CD4-positive, alpha-beta T cell treated with Interleukin-12 subunit alpha and Interleukin-12 subunit beta, for 1 hour (primary cell): ENCODE measurements around the gene RAB28.
A peak's percentile ranks its signal among the peaks of the same experiment; 100 is the strongest.

ENCODE experiments used
- DNase-seq: peaks from one replicate; pipeline ENCODE4 v3.0.0-alpha.2; 2020

The RAB28 gene

DNA sequence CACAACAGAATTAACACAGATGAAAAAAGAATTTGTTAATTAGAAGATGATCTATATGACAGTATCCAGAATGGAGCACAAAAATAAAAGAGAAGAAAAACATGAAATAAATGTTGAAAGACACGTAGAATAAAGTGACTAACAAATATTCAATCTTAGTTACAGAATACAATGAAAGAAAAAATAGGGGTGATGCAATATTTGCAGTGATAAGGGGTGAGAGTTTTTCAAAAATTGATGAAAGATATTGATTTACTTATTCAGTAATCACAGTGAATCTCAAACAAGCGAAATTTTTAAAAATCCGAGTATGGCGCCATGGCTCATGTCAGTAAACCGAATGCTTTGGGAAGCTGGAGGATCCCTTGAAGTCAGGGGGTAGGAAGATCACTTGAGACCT, 20.2 kb upstream of the RAB28 start:
- DNase-seq: no peak

DNA sequence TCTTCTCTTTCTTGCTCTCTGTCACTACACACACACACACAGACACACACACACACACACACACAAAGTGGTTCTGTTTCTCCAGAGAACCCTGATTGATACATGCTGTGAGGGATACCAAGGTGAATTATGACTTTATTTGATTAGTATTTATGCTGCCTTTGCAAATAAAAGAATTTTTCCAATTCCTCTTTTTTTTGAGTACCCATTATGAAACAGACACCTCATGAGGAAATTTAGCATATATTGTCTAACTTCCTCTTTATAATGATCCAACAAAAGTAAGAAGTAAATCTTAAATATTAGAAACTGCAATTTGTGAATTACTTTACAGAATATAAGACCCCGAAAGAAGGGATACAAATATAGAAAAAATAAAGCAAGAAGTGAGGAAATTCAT, 14.3 kb upstream of the RAB28 start:
- no peak for DNase-seq

- DNase-seq: no peak
Observed at GRCh38 chr4:13496605-13497004, 12.5 kb upstream of the RAB28 start.

DNA sequence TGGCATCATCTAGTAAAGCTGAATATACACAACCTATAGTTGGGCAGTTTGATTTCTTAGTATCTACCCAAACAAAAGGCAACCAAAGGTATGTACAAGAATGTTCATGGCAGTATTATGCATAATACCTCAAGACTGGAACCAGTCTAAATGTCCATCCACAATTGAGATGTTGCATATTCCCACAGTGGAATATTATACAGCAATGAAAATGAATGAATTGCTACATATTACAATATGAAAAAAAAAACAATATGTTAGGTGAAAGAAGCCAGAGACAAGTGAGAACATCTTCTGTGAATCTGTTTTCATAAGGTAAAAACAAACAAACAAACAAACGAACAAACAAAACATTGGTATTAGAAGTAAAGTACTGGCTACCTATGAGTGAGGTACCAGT, 11.6 kb upstream of the RAB28 start:
- DNase-seq: no peak

- no peak for DNase-seq
Observed at GRCh38 chr4:13493793-13494192, 9.7 kb upstream of the RAB28 start.

DNA sequence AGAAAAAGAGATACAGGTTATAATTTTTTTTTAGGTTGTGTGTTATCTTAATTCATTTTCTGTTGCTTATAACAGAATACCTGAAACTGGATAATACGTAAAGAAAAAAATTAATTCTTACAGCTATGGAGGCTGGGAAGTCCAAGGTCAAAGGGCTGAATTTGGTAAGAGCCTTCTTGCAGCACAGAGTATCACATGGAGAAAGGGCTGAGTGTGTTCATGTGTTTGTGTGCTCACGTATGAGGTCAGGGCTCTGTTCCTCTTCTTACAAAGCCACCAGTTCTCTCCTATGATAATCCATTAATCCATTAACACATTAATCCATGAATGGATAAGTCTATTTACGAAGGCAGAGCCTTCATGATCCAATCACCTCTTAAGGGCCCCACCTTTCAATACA, 8.6 kb upstream of the RAB28 start:
- DNase-seq: no peak

GRCh38 chr4:13484749-13485221, 645 bp upstream of the RAB28 start:
- peak; percentile 72 for DNase-seq

GRCh38 chr4:13483768-13484121, 395 bp downstream of the RAB28 start:
- DNase-seq: peak; percentile 24

DNA sequence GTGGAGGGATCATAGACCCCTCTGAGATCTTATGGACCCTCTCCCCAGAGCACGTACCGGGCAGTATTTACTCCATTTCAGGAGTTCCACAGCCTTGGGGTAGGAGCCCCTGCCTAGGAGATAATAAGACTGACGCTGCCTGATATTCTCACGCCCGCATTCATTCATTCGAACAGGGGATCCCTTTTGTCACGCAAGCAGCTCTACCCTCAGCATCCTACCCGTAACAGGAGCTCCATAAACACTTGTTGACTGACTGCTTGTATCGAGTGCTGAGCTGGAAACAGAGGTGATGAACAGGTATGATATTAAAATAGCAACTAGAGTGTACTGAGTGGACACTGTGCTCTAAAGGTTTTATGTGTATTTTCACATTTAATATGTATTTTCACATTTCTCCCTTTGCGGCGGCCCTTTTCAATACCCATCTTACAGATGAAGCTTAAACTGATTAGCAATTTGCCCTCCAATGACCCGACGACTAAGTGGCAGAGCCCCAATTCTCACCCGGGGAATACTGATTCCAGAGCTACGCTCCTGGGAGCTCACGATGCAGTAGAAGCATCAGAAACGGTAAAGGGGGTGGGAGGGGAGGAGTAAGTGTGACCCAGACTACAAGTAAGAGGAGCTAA, 888 bp downstream of the RAB28 start:
- DNase-seq: peak; percentile 1

GRCh38 chr4:13481569-13481968, 2.6 kb downstream of the RAB28 start:
- no peak for DNase-seq

DNA sequence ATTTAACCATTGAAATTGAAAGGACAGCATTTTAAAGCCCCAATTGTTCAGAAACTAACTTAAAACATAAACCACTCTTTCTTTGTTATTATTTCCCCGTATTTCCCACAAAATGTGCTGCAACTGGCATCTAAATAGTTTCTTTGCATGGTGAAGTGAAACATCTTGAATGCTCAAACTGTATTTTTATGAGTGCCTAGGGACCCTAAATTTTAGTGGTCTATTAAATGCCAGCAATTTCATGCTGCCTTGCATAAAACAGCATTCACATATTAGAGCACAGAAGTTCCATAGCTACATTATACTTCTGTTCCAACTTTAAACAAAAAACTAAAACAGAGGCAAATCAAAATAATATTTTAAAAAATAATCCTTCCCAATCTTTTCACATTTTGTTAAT, 5.4 kb downstream of the RAB28 start:
- no peak for DNase-seq

DNA sequence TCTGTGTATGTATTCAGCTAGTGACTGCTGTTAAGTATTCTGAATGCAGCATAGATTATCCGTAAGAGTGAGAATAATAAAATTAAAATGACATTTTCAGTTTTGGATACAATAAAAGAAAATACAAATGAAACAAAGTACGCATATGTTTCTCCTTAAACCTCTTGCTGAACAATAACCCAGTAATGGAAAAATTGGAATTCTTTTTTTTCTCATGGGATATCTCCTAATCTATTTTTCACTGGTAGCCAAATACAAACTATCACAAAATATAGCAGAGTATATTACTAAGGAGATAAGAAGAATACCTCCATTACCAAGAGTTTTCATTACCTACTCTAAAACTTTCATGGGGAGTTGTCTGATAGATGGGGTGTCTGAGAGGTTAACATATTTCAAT, 6.0 kb downstream of the RAB28 start:
- DNase-seq: no peak

- DNase-seq: peak; percentile 3
Observed at GRCh38 chr4:13476915-13477314, 7.2 kb downstream of the RAB28 start.

GRCh38 chr4:13476152-13476551, 8.0 kb downstream of the RAB28 start:
- DNase-seq: no peak

- no peak for DNase-seq
Observed at GRCh38 chr4:13471400-13471799, 12.7 kb downstream of the RAB28 start.

DNA sequence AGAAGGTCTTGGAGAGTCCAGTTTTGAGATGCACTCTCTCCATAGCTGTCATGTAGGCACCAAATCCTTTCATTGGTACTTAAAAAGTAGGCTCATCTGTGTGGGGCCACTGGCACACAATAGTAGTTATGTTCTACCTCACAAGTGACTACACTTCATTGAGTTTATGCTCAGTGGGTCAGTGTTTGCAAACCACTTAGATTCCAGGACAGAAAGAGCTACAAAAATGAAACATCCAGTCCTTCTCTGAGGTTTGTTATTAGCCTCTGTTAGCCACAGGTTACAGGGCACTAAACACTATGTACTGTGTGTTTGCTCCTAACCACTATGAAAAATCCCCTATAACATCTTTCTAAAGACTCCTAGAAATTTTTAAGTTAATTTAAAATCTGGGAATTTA, 13.8 kb downstream of the RAB28 start:
- DNase-seq: no peak

DNA sequence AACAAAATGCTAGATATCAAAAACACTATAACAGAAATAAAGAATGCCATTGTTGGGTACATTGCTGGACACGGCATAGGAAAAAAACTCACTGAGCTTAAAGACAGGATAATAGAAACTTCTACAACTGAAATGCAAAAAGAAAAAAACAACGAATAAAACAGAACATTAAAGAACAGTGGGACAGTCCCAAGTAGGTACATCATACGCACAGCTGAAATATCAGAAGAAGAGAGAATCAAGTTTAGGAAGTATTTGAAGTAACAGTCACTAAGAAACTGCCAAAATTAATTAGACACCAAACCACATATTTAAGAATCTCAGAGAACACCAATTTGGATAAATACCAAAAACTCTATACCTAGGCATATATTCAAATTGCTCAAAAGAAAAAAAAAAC, 19.2 kb downstream of the RAB28 start:
- no peak for DNase-seq

GRCh38 chr4:13464543-13464942, 19.6 kb downstream of the RAB28 start:
- DNase-seq: no peak

- no peak for DNase-seq
Observed at GRCh38 chr4:13461191-13461905, 22.8 kb downstream of the RAB28 start.

DNA sequence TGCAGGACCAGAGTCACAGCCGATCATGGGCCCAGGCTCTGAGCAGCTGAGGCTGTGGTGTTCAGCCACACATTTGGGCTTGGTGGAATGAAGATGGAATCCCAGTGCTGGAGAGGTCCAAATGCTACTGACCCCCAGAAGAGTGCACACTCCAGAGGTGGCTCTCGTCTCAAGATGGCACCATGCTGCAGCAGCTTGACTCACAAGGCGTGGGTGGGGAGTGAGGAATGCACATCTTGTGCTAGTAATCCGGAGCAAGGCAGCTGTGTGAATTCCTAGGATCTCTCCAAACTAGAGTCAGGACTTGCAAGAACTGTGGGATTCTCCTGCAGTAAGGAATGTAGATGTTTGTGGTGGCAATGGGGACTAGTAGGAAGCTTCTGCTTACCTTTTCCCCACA, 28.7 kb downstream of the RAB28 start:
- DNase-seq: no peak

GRCh38 chr4:13454786-13455185, 29.4 kb downstream of the RAB28 start:
- no peak for DNase-seq

DNA sequence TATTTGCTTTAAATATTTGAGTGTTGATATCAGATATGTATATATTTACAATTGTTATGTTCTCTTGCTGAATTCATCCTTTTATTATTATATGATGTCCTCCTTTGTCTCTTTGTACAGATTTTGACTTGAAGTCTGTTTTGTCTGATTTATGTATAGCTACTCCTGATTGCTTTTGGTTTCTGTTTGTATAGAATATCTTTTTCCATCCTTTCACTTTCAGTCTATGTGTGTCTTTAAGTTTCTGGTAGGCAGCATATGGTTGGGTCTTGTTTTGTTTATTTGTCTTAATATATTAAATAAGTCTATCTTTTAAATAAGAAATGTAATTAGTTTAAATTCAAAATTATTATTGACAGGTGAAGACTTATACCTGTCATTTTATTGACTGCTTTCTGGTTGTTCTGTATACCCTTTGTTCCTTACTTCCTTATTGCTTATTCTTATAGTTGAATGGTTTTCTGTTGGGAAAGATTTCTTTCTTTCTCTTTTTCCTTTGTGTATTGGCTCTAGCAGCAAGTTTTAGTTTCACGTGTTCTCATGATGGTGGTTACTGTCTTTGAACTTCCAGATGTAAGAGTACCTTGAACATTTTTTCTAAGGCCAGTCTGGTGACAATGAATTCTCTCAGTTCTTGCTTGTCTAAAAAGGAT, 31.1 kb downstream of the RAB28 start:
- peak; percentile 4 for DNase-seq

GRCh38 chr4:13449590-13449989, 34.5 kb downstream of the RAB28 start:
- DNase-seq: no peak
